Measurements from ENCODE around the gene WWOX.
"Not testable (repeated sequence)": the region's sequence is repeated elsewhere in the genome, so short reads cannot be mapped to it uniquely, and the experiment has no call there.

Gene WWOX

GRCh38 chr16:79011282-79011681 is 911.8 kb downstream of the WWOX start:
- no peak for DNase-seq

GRCh38 chr16:79012671-79013434 is 913.4 kb downstream of the WWOX start:
- DNase-seq = no peak

GRCh38 chr16:79013930-79014660 is 914.6 kb downstream of the WWOX start:
- DNase-seq = no peak

GRCh38 chr16:79018650-79019429 is 919.4 kb downstream of the WWOX start:
- DNase-seq = no peak

GRCh38 chr16:79019431-79019830 is 920.0 kb downstream of the WWOX start:
- no peak for DNase-seq

- no peak for DNase-seq
These were observed 922.7 kb downstream of the WWOX start for GRCh38 chr16:79021991-79022630.

GRCh38 chr16:79026117-79026516 is 926.7 kb downstream of the WWOX start:
- no peak for DNase-seq

GRCh38 chr16:79036541-79036940 is 937.1 kb downstream of the WWOX start:
- DNase-seq = no peak

- DNase-seq = no peak
These were observed 938.3 kb downstream of the WWOX start for GRCh38 chr16:79037521-79038373.

GRCh38 chr16:79041206-79041605 is 941.8 kb downstream of the WWOX start:
- no peak for DNase-seq

- no peak for DNase-seq
These were observed 942.7 kb downstream of the WWOX start for GRCh38 chr16:79042141-79042540.

GRCh38 chr16:79042886-79043285 is 943.4 kb downstream of the WWOX start:
- no peak for DNase-seq

GRCh38 chr16:79045191-79045590 is 945.7 kb downstream of the WWOX start:
- DNase-seq = no peak

- peak in 1 of 2 experiments; percentile 48 for DNase-seq
These were observed 947.9 kb downstream of the WWOX start for GRCh38 chr16:79047337-79047736.

GRCh38 chr16:79049040-79049439 is 949.6 kb downstream of the WWOX start:
- peak in 1 of 2 experiments; percentile 95 for DNase-seq

GRCh38 chr16:79050063-79050462 is 950.6 kb downstream of the WWOX start:
- no peak for DNase-seq

GRCh38 chr16:79051313-79051712 is 951.9 kb downstream of the WWOX start:
- no peak for DNase-seq

GRCh38 chr16:79052198-79052597 is 952.7 kb downstream of the WWOX start:
- not testable (repeated sequence) for DNase-seq

- DNase-seq = peak in 1 of 2 experiments; percentile 51
These were observed 954.1 kb downstream of the WWOX start for GRCh38 chr16:79053577-79053976.

- DNase-seq = no peak
These were observed 954.9 kb downstream of the WWOX start for GRCh38 chr16:79054211-79054984.

All from NCI-H524 (cell line).